Natural killer cell (primary cell): Measurements from ENCODE around the gene PDYN. TPM values are rescaled to one million over a fixed set of nuclear protein-coding genes. Genes with fewer than 3 reads are reported as not detected.

Experiments
- ATAC-seq, 3 donors: fragments of 150-1000 bp in 2 of 3; fragments of 200-7000 bp in 1 of 3; cut with Tn5 transposase; 1 replicate in 1 of 3; 2 replicates in 2 of 3; pipeline ENCODE4 v1.10.0; 2021; ENCODE audit warnings: mild to moderate bottlenecking in 2 of 3, moderate library complexity in 2 of 3
- DNase-seq, 2 donors: peaks; one replicate each; pipeline versions ENCODE4 v3.0.0 to v3.0.0-alpha.2; 2013 to 2021; ENCODE audit warnings: mixed read lengths in 1 of 2
- H3K27ac ChIP-seq: one replicate; pipeline ENCODE4 v1.5.1; 2013; ENCODE audit warnings: mild to moderate bottlenecking, low read length
- H3K27me3 ChIP-seq: one replicate; pipeline ENCODE4 v1.6.1; 2013; ENCODE audit warnings: low read length; ENCODE audit not compliant: control insufficient read depth, insufficient read depth
- H3K36me3 ChIP-seq: one replicate; pipeline ENCODE4 v1.6.1; 2013; ENCODE audit warnings: low read length; ENCODE audit not compliant: control insufficient read depth, insufficient read depth
- H3K4me1 ChIP-seq: one replicate; pipeline ENCODE4 v1.6.1; 2013; ENCODE audit warnings: low read length; ENCODE audit not compliant: control insufficient read depth, insufficient read depth
- H3K4me3 ChIP-seq: one replicate; pipeline ENCODE4 v1.5.1; 2013; ENCODE audit warnings: low read length
- H3K9me3 ChIP-seq: one replicate; pipeline ENCODE4 v1.6.1; 2013; ENCODE audit warnings: low read length; ENCODE audit not compliant: control insufficient read depth, insufficient read depth
- H3K27ac Mint-ChIP-seq, 2 donors: one replicate each; pipeline ENCODE4 v1.8.0; 2022; ENCODE audit warnings: mild to moderate bottlenecking in 2 of 2, mixed read lengths in 2 of 2, moderate library complexity in 1 of 2
- H3K27me3 Mint-ChIP-seq, 2 donors: one replicate each; pipeline ENCODE4 v1.8.0; 2022; ENCODE audit warnings: low read depth in 2 of 2, mixed read lengths in 2 of 2
- H3K36me3 Mint-ChIP-seq: one replicate; pipeline ENCODE4 v1.8.0; 2022; ENCODE audit warnings: mixed read lengths
- H3K4me1 Mint-ChIP-seq, 2 donors: one replicate each; pipeline ENCODE4 v1.8.0; 2022; ENCODE audit warnings: mixed read lengths in 2 of 2
- H3K4me3 Mint-ChIP-seq: one replicate; pipeline ENCODE4 v1.8.0; 2022; ENCODE audit warnings: mild to moderate bottlenecking, moderate library complexity, mixed read lengths
- H3K9me3 Mint-ChIP-seq, 2 donors: one replicate each; pipeline ENCODE4 v1.8.0; 2022; ENCODE audit warnings: mixed read lengths in 2 of 2
- CTCF ChIP-seq: fragments of 200-600 bp; IDR thresholded peaks from one replicate; pipeline ENCODE4 v1.8.0; 2022; ENCODE audit warnings: antibody characterized with exemption
- WGBS: methylation state at CpG from one replicate; pipeline ENCODE4 v1.1.7; 2013; ENCODE audit warnings: missing lambda C conversion rate; ENCODE audit not compliant: insufficient coverage; 5-methylcytosine and 5-hydroxymethylcytosine counted together
- intact Hi-C: fragments of 100-400 bp; cut with micrococcal nuclease; formaldehyde crosslinking; loops from one replicate; pipeline ENCODE4 v1.14.2; 2022
- total RNA-seq, 4 donors: library from RNA; stranded (reverse); fragments of 120-200 nt in 1 of 4; gene quantifications; one replicate each; pipeline versions ENCODE4 v1.2.3 to v1.2.4, GENCODE V29; 2013 to 2022

The PDYN gene
- total RNA-seq, 3 donors from 2014 or later (not counting 1 experiment from before 2014, with no cell fraction given) = not detected

- Mint-ChIP-seq H3K4me1 (no peaks in the 10 kb centered on the region), H3K36me3 (no peaks in the 10 kb centered on the region), H3K27me3 (peaks cover 0 to 3% of the 10 kb centered on the region in 2 donors), H3K4me3 (no peak overlapping the region), H3K9me3 (no peaks in the 10 kb centered on the region), H3K27ac (no peak overlapping the region)
- no peak overlapping the region for H3K4me3 ChIP-seq
- no peak overlapping the region for H3K27ac ChIP-seq
- no peak for ATAC-seq
- no peak for TF ChIP-seq CTCF
- no peaks in the 10 kb centered on the region for H3K27me3 ChIP-seq
- H3K4me1 ChIP-seq = peaks cover 2% of the 10 kb centered on the region
- H3K9me3 ChIP-seq = no peaks in the 10 kb centered on the region
- H3K36me3 ChIP-seq = no peaks in the 10 kb centered on the region
- WGBS = 92% methylated on average over 2 of the region's 4 CpGs
- intact Hi-C loops = no loop called here
- DNase-seq = no peak
These were observed 54.6 kb downstream of the PDYN start for GRCh38 chr20:1939270-1939595.

- no peaks in the 10 kb centered on the region for H3K36me3 Mint-ChIP-seq
- no peak for TF ChIP-seq CTCF
- Histone ChIP-seq H3K27ac (no peak overlapping the region), H3K4me1 (no peaks in the 10 kb centered on the region), H3K4me3 (no peak overlapping the region), H3K36me3 (no peaks in the 10 kb centered on the region), H3K9me3 (no peaks in the 10 kb centered on the region), H3K27me3 (no peaks in the 10 kb centered on the region)
- intact Hi-C loops = no loop called here
- no peaks in the 10 kb centered on the region for H3K9me3 Mint-ChIP-seq
- DNase-seq (no peak), ATAC-seq (no peak)
- no peak overlapping the region for H3K4me3 Mint-ChIP-seq
- 90% methylated on average over 14 of the region's 14 CpGs for WGBS
- H3K27me3 Mint-ChIP-seq = peaks cover 0 to 3% of the 10 kb centered on the region in 2 donors
- H3K4me1 Mint-ChIP-seq = no peaks in the 10 kb centered on the region
- H3K27ac Mint-ChIP-seq = no peak overlapping the region
These were observed 55.2 kb downstream of the PDYN start for GRCh38 chr20:1938464-1939269.

- Mint-ChIP-seq H3K4me1 (no peaks in the 10 kb centered on the region), H3K36me3 (no peaks in the 10 kb centered on the region), H3K4me3 (no peak overlapping the region), H3K9me3 (no peaks in the 10 kb centered on the region), H3K27ac (no peak overlapping the region), H3K27me3 (peaks cover 4 to 7% of the 10 kb centered on the region in 2 donors)
- Histone ChIP-seq H3K36me3 (no peaks in the 10 kb centered on the region), H3K4me1 (no peaks in the 10 kb centered on the region), H3K4me3 (no peak overlapping the region), H3K27me3 (no peaks in the 10 kb centered on the region), H3K9me3 (no peaks in the 10 kb centered on the region), H3K27ac (no peak overlapping the region)
- no peak for TF ChIP-seq CTCF
- no peak for ATAC-seq
- intact Hi-C loops = no loop called here
- no peak for DNase-seq
- 90% methylated on average over 22 of the region's 25 CpGs for WGBS
These were observed 56.4 kb downstream of the PDYN start for GRCh38 chr20:1937316-1937976.
